ENCODE measurements around the gene CLDND1. TPM values are rescaled to one million over a fixed set of nuclear protein-coding genes. Genes with fewer than 3 reads are reported as not detected.

The CLDND1 gene
- total RNA-seq, 1 donor from 2014 or later: 90.9 TPM

GRCh38 chr3:98521897-98522543, 682 bp downstream of the CLDND1 start:
- intact Hi-C loops (cut with DNase I): no loop called here
- Histone ChIP-seq H3K9me3 (no peaks in the 10 kb centered on the region), H3K4me3 (peak overlapping the region; percentile 74), H3K27ac (peak overlapping the region; percentile 95), H3K27me3 (no peaks in the 10 kb centered on the region), H3K36me3 (peaks cover 25% of the 10 kb centered on the region), H3K4me1 (peaks cover 9% of the 10 kb centered on the region)
- no peak for DNase-seq
- peak; percentile 53 for ATAC-seq
- no peak for TF ChIP-seq CTCF (IDR thresholded peaks at IDR 0.05)

GRCh38 chr3:98519351-98519750, 3.4 kb downstream of the CLDND1 start:
- no peaks in the 10 kb centered on the region for H3K9me3 ChIP-seq
- H3K27me3 ChIP-seq: no peaks in the 10 kb centered on the region
- intact Hi-C loops (cut with DNase I): no loop called here
- no peak for ATAC-seq
- no peak for DNase-seq
- H3K4me1 ChIP-seq: peaks cover 9% of the 10 kb centered on the region
- H3K36me3 ChIP-seq: peaks cover 51% of the 10 kb centered on the region
- no peak for TF ChIP-seq CTCF (IDR thresholded peaks at IDR 0.05)
- H3K4me3 ChIP-seq: no peak overlapping the region
- no peak overlapping the region for H3K27ac ChIP-seq

- Histone ChIP-seq H3K9me3 (no peaks in the 10 kb centered on the region), H3K4me3 (no peak overlapping the region), H3K36me3 (peaks cover 55% of the 10 kb centered on the region), H3K4me1 (peaks cover 9% of the 10 kb centered on the region), H3K27ac (no peak overlapping the region), H3K27me3 (no peaks in the 10 kb centered on the region)
- DNase-seq (no peak), ATAC-seq (no peak)
- intact Hi-C loops (cut with DNase I): no loop called here
- TF ChIP-seq CTCF (IDR thresholded peaks at IDR 0.05): no peak
Measured at GRCh38 chr3:98518816-98519215, 3.9 kb downstream of the CLDND1 start.

GRCh38 chr3:98514948-98515347, 7.8 kb downstream of the CLDND1 start:
- ATAC-seq (no peak), DNase-seq (no peak)
- Histone ChIP-seq H3K27ac (no peak overlapping the region), H3K4me1 (no peaks in the 10 kb centered on the region), H3K36me3 (peaks cover 58% of the 10 kb centered on the region), H3K27me3 (no peaks in the 10 kb centered on the region), H3K4me3 (no peak overlapping the region), H3K9me3 (no peaks in the 10 kb centered on the region)
- no peak for TF ChIP-seq CTCF (IDR thresholded peaks at IDR 0.05)
- intact Hi-C loops (cut with DNase I): no loop called here

GRCh38 chr3:98513736-98514135, 9.0 kb downstream of the CLDND1 start:
- Histone ChIP-seq H3K27me3 (no peaks in the 10 kb centered on the region), H3K4me3 (no peak overlapping the region), H3K9me3 (no peaks in the 10 kb centered on the region), H3K4me1 (no peaks in the 10 kb centered on the region), H3K27ac (no peak overlapping the region), H3K36me3 (peaks cover 50% of the 10 kb centered on the region)
- ATAC-seq (no peak), DNase-seq (no peak)
- no peak for TF ChIP-seq CTCF (IDR thresholded peaks at IDR 0.05)
- intact Hi-C loops (cut with DNase I): no loop called here

- Histone ChIP-seq H3K36me3 (peaks cover 43% of the 10 kb centered on the region), H3K27ac (no peak overlapping the region), H3K9me3 (no peaks in the 10 kb centered on the region), H3K27me3 (no peaks in the 10 kb centered on the region), H3K4me3 (no peak overlapping the region), H3K4me1 (no peaks in the 10 kb centered on the region)
- no peak for ATAC-seq
- intact Hi-C loops (cut with DNase I): no loop called here
- TF ChIP-seq CTCF (IDR thresholded peaks at IDR 0.05): no peak
- DNase-seq: no peak
Measured at GRCh38 chr3:98513091-98513511, 9.6 kb downstream of the CLDND1 start.
